ENCODE data around the gene C1orf232.

The C1orf232 gene

GRCh38 chr1:26197813-26198212 lies 29.1 kb upstream of the C1orf232 start:
- no peak overlapping the region for H3K27ac ChIP-seq
- TF ChIP-seq CTCF (conservative IDR thresholded peaks at IDR 0.05), result no peak

GRCh38 chr1:26197301-26197700 lies 28.5 kb upstream of the C1orf232 start:
- no peak overlapping the region for H3K27ac ChIP-seq
- no peak for TF ChIP-seq CTCF (conservative IDR thresholded peaks at IDR 0.05)

- H3K27ac ChIP-seq, result no peak overlapping the region
- TF ChIP-seq CTCF (conservative IDR thresholded peaks at IDR 0.05), result no peak
These were observed 27.0 kb upstream of the C1orf232 start for GRCh38 chr1:26195805-26196204.

- no peak for TF ChIP-seq CTCF (conservative IDR thresholded peaks at IDR 0.05)
- H3K27ac ChIP-seq, result no peak overlapping the region
These were observed 23.0 kb upstream of the C1orf232 start for GRCh38 chr1:26191739-26192138.

GRCh38 chr1:26190373-26190987 lies 21.7 kb upstream of the C1orf232 start, which contains the start of gene CATSPER4:
TSS of gene CATSPER4 (plus strand) at chr1:26190602. CDS start at chr1:26190628, 26 bp downstream.
- H3K27ac ChIP-seq, result no peak within 1 kb of the TSS
- no peak for TF ChIP-seq CTCF (conservative IDR thresholded peaks at IDR 0.05)

GRCh38 chr1:26189751-26190275 lies 21.1 kb upstream of the C1orf232 start:
- no peak overlapping the region for H3K27ac ChIP-seq
- TF ChIP-seq CTCF (conservative IDR thresholded peaks at IDR 0.05), result no peak

- H3K27ac ChIP-seq, result no peak overlapping the region
- no peak for TF ChIP-seq CTCF (conservative IDR thresholded peaks at IDR 0.05)
These were observed 20.6 kb upstream of the C1orf232 start for GRCh38 chr1:26189331-26189730.
